Neutrophil (primary cell): ENCODE results near the gene CAND1.

Experiments
- H3K27ac ChIP-seq: fragments of 200-600 bp; sonication (generic); 2 replicates; pipeline ENCODE4 v1.5.1; 2016; ENCODE audit warnings: mild to moderate bottlenecking, moderate library complexity
- H3K27me3 ChIP-seq: fragments of 200-600 bp; sonication (generic); 2 replicates; pipeline ENCODE4 v1.6.0; 2016; ENCODE audit warnings: mild to moderate bottlenecking
- H3K36me3 ChIP-seq: fragments of 200-600 bp; sonication (generic); 2 replicates; pipeline ENCODE4 v1.5.1; 2017
- H3K4me1 ChIP-seq, 2 experiments: fragments of 200-600 bp in 1 of 2; sonication (generic) in 1 of 2; 1 replicate in 1 of 2; 2 replicates in 1 of 2; pipeline versions ENCODE4 v1.5.1 to v1.6.1; 2013 to 2016; ENCODE audit warnings: low read depth in 1 of 2, low read length in 1 of 2, mild to moderate bottlenecking in 1 of 2, moderate library complexity in 1 of 2; ENCODE audit not compliant: control insufficient read depth in 1 of 2, insufficient read depth in 1 of 2
- H3K4me3 ChIP-seq, 2 experiments: fragments of 200-600 bp in 1 of 2; sonication (generic) in 1 of 2; 1 replicate in 1 of 2; 2 replicates in 1 of 2; pipeline ENCODE4 v1.5.1; 2013 to 2016; ENCODE audit warnings: low read depth in 1 of 2, low read length in 1 of 2, mild to moderate bottlenecking in 1 of 2, moderate library complexity in 1 of 2
- H3K9me3 ChIP-seq: fragments of 200-600 bp; sonication (generic); 2 replicates; pipeline ENCODE4 v1.5.1; 2016
- TF ChIP-seq, protein P1 (sequence below): fragments of 200-600 bp; sonication (generic); IDR thresholded peaks from 2 replicates; pipeline ENCODE4 v1.5.1; 2016; ENCODE audit warnings: antibody characterized with exemption

Gene CAND1

DNA sequence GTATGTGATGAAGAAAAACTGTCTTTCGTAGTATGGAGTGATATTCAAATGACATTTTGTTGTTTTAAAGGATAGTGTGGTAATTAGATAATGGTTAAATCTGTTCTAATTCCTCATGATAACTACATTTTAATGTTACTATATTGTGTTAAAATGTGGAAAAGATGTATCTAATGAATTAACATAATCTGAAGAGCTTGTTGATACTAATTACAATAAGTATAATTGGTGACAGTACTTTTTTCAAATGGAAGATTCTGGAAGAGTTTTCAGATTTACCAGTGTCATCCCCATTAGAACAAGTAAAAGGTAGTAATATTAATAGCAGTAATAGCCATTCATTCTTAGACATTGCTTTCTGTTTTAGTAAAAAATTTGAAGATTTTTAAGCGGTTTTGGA is 37.6 kb downstream of the CAND1 start:
- Histone ChIP-seq H3K9me3 (no peaks in the 10 kb centered on the region), H3K27ac (no peak overlapping the region), H3K4me3 (no peak overlapping the region), H3K27me3 (no peaks in the 10 kb centered on the region), H3K36me3 (peaks cover 79% of the 10 kb centered on the region), H3K4me1 (no peaks in the 10 kb centered on the region)
- TF ChIP-seq, protein P1, sequence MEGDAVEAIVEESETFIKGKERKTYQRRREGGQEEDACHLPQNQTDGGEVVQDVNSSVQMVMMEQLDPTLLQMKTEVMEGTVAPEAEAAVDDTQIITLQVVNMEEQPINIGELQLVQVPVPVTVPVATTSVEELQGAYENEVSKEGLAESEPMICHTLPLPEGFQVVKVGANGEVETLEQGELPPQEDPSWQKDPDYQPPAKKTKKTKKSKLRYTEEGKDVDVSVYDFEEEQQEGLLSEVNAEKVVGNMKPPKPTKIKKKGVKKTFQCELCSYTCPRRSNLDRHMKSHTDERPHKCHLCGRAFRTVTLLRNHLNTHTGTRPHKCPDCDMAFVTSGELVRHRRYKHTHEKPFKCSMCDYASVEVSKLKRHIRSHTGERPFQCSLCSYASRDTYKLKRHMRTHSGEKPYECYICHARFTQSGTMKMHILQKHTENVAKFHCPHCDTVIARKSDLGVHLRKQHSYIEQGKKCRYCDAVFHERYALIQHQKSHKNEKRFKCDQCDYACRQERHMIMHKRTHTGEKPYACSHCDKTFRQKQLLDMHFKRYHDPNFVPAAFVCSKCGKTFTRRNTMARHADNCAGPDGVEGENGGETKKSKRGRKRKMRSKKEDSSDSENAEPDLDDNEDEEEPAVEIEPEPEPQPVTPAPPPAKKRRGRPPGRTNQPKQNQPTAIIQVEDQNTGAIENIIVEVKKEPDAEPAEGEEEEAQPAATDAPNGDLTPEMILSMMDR = no peak

- Histone ChIP-seq H3K27ac (no peak overlapping the region), H3K27me3 (no peaks in the 10 kb centered on the region), H3K4me3 (no peak overlapping the region), H3K4me1 (no peaks in the 10 kb centered on the region), H3K9me3 (no peaks in the 10 kb centered on the region), H3K36me3 (peaks cover 32% of the 10 kb centered on the region)
- TF ChIP-seq, protein P1 = no peak
Measured at GRCh38 chr12:67315661-67316060, 46.5 kb downstream of the CAND1 start.

GRCh38 chr12:67318786-67319185 is 49.6 kb downstream of the CAND1 start:
- Histone ChIP-seq H3K4me1 (no peaks in the 10 kb centered on the region), H3K27me3 (no peaks in the 10 kb centered on the region), H3K27ac (no peak overlapping the region), H3K36me3 (peaks cover 10% of the 10 kb centered on the region), H3K4me3 (no peak overlapping the region), H3K9me3 (no peaks in the 10 kb centered on the region)
- TF ChIP-seq, protein P1 = no peak

- Histone ChIP-seq H3K27ac (no peak overlapping the region), H3K36me3 (peaks cover 1% of the 10 kb centered on the region), H3K9me3 (no peaks in the 10 kb centered on the region), H3K27me3 (no peaks in the 10 kb centered on the region), H3K4me1 (no peaks in the 10 kb centered on the region), H3K4me3 (no peak overlapping the region)
- TF ChIP-seq, protein P1 = no peak
Measured at GRCh38 chr12:67319936-67320335, 50.8 kb downstream of the CAND1 start.

- Histone ChIP-seq H3K27ac (no peak overlapping the region), H3K27me3 (no peaks in the 10 kb centered on the region), H3K4me3 (no peak overlapping the region), H3K4me1 (no peaks in the 10 kb centered on the region), H3K9me3 (no peaks in the 10 kb centered on the region), H3K36me3 (no peaks in the 10 kb centered on the region)
- TF ChIP-seq, protein P1 = no peak
Measured at GRCh38 chr12:67320614-67321295, 51.6 kb downstream of the CAND1 start.
